Myocyte (in vitro differentiated cells): ENCODE data around the gene DNAJB12. TPM values are rescaled to one million over a fixed set of nuclear protein-coding genes. Genes with fewer than 3 reads are reported as not detected.
"Not testable (repeated sequence)": the region's sequence is repeated elsewhere in the genome, so short reads cannot be mapped to it uniquely, and the experiment has no call there.

Experiments
- DNase-seq: peaks from one replicate; pipeline ENCODE4 v3.0.0-alpha.2; 2012; ENCODE audit warnings: low read depth
- polyA plus RNA-seq: library from polyadenylated mRNA; unstranded; fragments of >200 nt; gene quantifications from one replicate; pipeline ENCODE4 v1.2.1, GENCODE V29; 2012; ENCODE audit warnings: missing spikeins
- total RNA-seq: library from RNA; depleted of rRNA; stranded (reverse); fragments of >200 nt; gene quantifications from 2 replicates; pipeline ENCODE4 v1.2.3, GENCODE V29; 2014

Gene DNAJB12
- total RNA-seq = 27.1 and 30.3 TPM in 2 replicates
- polyA plus RNA-seq = 41.3 TPM

GRCh38 chr10:72354356-72355213 is at the start of gene DNAJB12:
Gene DNAJB12 (minus strand): TSS chr10:72354919. CDS start chr10:72354897, 22 bp downstream.
- DNase-seq = peak; percentile 95

GRCh38 chr10:72395581-72395980 is 40.9 kb upstream of the DNAJB12 start:
- peak; percentile 72 for DNase-seq

- DNase-seq = no peak
Measured at GRCh38 chr10:72392571-72392970, 37.9 kb upstream of the DNAJB12 start.

- DNase-seq = no peak
Measured at GRCh38 chr10:72390764-72391163, 36.0 kb upstream of the DNAJB12 start.

- DNase-seq = no peak
Measured at GRCh38 chr10:72389716-72390115, 35.0 kb upstream of the DNAJB12 start.

- DNase-seq = no peak
Measured at GRCh38 chr10:72389014-72389413, 34.3 kb upstream of the DNAJB12 start.

- DNase-seq = no peak
Measured at GRCh38 chr10:72388062-72388461, 33.3 kb upstream of the DNAJB12 start.

- DNase-seq = no peak
Measured at GRCh38 chr10:72386916-72387586, 32.3 kb upstream of the DNAJB12 start.

GRCh38 chr10:72385724-72386123 is 31.0 kb upstream of the DNAJB12 start:
- DNase-seq = no peak

GRCh38 chr10:72384982-72385381 is 30.3 kb upstream of the DNAJB12 start:
- DNase-seq = not testable (repeated sequence)

- peak; percentile 68 for DNase-seq
Measured at GRCh38 chr10:72379776-72380175, 25.1 kb upstream of the DNAJB12 start.

- peak; percentile 59 for DNase-seq
Measured at GRCh38 chr10:72379062-72379461, 24.3 kb upstream of the DNAJB12 start.

GRCh38 chr10:72375585-72375984 is 20.9 kb upstream of the DNAJB12 start:
- peak; percentile 55 for DNase-seq

GRCh38 chr10:72375173-72375572 is 20.5 kb upstream of the DNAJB12 start:
- peak; percentile 25 for DNase-seq

- no peak for DNase-seq
Measured at GRCh38 chr10:72370201-72370722, 15.5 kb upstream of the DNAJB12 start.

- DNase-seq = no peak
Measured at GRCh38 chr10:72367301-72367960, 12.7 kb upstream of the DNAJB12 start.

GRCh38 chr10:72365106-72365895 is 10.6 kb upstream of the DNAJB12 start:
- DNase-seq = no peak

- peak; percentile 95 for DNase-seq
Measured at GRCh38 chr10:72364239-72364777, 9.6 kb upstream of the DNAJB12 start.

GRCh38 chr10:72356987-72357386 is 2.3 kb upstream of the DNAJB12 start:
- DNase-seq = no peak

- no peak for DNase-seq
Measured at GRCh38 chr10:72356115-72356514, 1.4 kb upstream of the DNAJB12 start.

GRCh38 chr10:72355214-72355555 is 466 bp upstream of the DNAJB12 start:
- DNase-seq = no peak
